ENCODE data around the gene HOXA9.

- TF ChIP-seq POLR2A (IDR thresholded peaks at IDR 0.05): no peak
- TF ChIP-seq CTCF (IDR thresholded peaks at IDR 0.05): no peak
- no peak for TF ChIP-seq EP300 (IDR thresholded peaks at IDR 0.05)
Measured at GRCh38 chr7:27186668-27187474, 21.5 kb upstream of the HOXA9 start.
